HepG2 (cell line): ENCODE results near the gene CELF4. TPM values are rescaled to one million over a fixed set of nuclear protein-coding genes. Genes with fewer than 3 reads are reported as not detected.

Source experiments
- ATAC-seq: fragments of 200-7000 bp; cut with Tn5 transposase; 3 replicates; pipeline ENCODE4 v1.9.1; 2020; ENCODE audit warnings: mild to moderate bottlenecking, moderate library complexity
- BruUV-seq: library from RNA; stranded (reverse); fragments of 400-500 nt; replicated peaks from 2 replicates; lab custom pipeline; 2021; lab: Mats Ljungman, UMichigan
- CTCF ChIA-PET: fragments of 300-600 bp; formaldehyde crosslinking; extraction: SDS; loops from one replicate; lab custom pipeline; 2021; ENCODE audit warnings: low total read pairs, inconsistent platforms, low intra/inter-chr PET ratio; lab: Yijun Ruan, JAX
- POLR2A ChIA-PET: fragments of 350-600 bp; sonication (Branson Sonifier 250); formaldehyde crosslinking; loops from one replicate; lab custom pipeline; 2020; ENCODE audit warnings: antibody characterized with exemption, inconsistent platforms; lab: Yijun Ruan, JAX
- DNase-seq: peaks from one replicate; pipeline ENCODE4 v3.0.0-alpha.2; 2015; ENCODE audit warnings: low spot score
- FAIRE-seq: peaks from 3 replicates; lab custom pipeline; 2011; peaks lifted over from hg19 to GRCh38; lab: Jason Lieb, UNC
- H2AFZ ChIP-seq: one replicate; pipeline ENCODE4 v1.6.1; 2011; ENCODE audit warnings: low read length, inconsistent platforms
- H3K27ac ChIP-seq: fragments of 300-600 bp; 3 replicates; pipeline ENCODE4 v1.8.0; 2011; ENCODE audit warnings: mixed run types, mild to moderate bottlenecking, mixed read lengths, low read length, inconsistent platforms; ENCODE audit not compliant: insufficient read depth; ENCODE audit errors: extremely low read length
- H3K27me3 ChIP-seq, 2 experiments: fragments of 200-600 bp in 1 of 2; 2 replicates in 1 of 2; 3 replicates in 1 of 2; pipeline versions ENCODE4 v1.6.0 to v1.8.0; 2011; ENCODE audit warnings: low read length in 2 of 2, mild to moderate bottlenecking in 2 of 2, moderate library complexity in 2 of 2, inconsistent platforms in 1 of 2; ENCODE audit not compliant: insufficient read depth in 2 of 2, control insufficient read depth in 1 of 2
- H3K36me3 ChIP-seq, 2 experiments: fragments of 200-600 bp in 1 of 2; replicated peaks in 1 of 2; 2 replicates in 1 of 2; 3 replicates in 1 of 2; pipeline versions ENCODE4 v1.5.1 to v1.8.0; 2011; ENCODE audit warnings: low read length in 2 of 2, inconsistent platforms in 1 of 2; ENCODE audit not compliant: insufficient read depth in 2 of 2, control insufficient read depth in 1 of 2
- H3K4me1 ChIP-seq: 2 replicates; pipeline ENCODE4 v1.5.1; 2012; ENCODE audit warnings: low read length, inconsistent platforms; ENCODE audit not compliant: insufficient read depth
- H3K4me2 ChIP-seq: 2 replicates; pipeline ENCODE4 v1.6.0; 2011; ENCODE audit warnings: low read depth, low read length, inconsistent platforms
- H3K4me3 ChIP-seq, 3 experiments: fragments of 200-600 bp in 1 of 3; sonication (generic), shearing (Covaris generic) in 1 of 3; replicated peaks in 1 of 3; 2 replicates each; pipeline ENCODE4 v1.5.1; 2011 to 2016; ENCODE audit warnings: low read length in 3 of 3, inconsistent platforms in 2 of 3, low read depth in 2 of 3, mild to moderate bottlenecking in 2 of 3, control low read depth in 1 of 3, mixed read lengths in 1 of 3; ENCODE audit not compliant: insufficient read depth in 1 of 3
- H3K79me2 ChIP-seq: one replicate; pipeline ENCODE4 v1.6.1; 2011; ENCODE audit warnings: low read length, inconsistent platforms; ENCODE audit not compliant: insufficient read depth
- H3K9ac ChIP-seq: 2 replicates; pipeline ENCODE4 v1.6.0; 2011; ENCODE audit warnings: mild to moderate bottlenecking, low read depth, low read length, inconsistent platforms; ENCODE audit not compliant: insufficient read depth
- H3K9me3 ChIP-seq: 2 replicates; pipeline ENCODE4 v1.5.1; 2012; ENCODE audit warnings: mild to moderate bottlenecking, low read length
- H4K20me1 ChIP-seq: 2 replicates; pipeline ENCODE4 v1.6.0; 2011; ENCODE audit warnings: inconsistent platforms, mild to moderate bottlenecking, low read length, moderate library complexity; ENCODE audit not compliant: insufficient read depth
- CBX2 ChIP-seq, 2 experiments: fragments of 200-600 bp in 1 of 2; sonication (generic); formaldehyde crosslinking in 1 of 2; IDR thresholded peaks; 2 replicates each; pipeline versions ENCODE4 v1.7.0 to v1.8.1; 2018 to 2022; ENCODE audit warnings: low read depth in 2 of 2, low read length in 1 of 2, mild to moderate bottlenecking in 1 of 2, missing genetic modification reagents in 1 of 2
- CHD4 ChIP-seq: fragments of 200-600 bp; sonication (generic); IDR thresholded peaks from 2 replicates; pipeline ENCODE4 v1.7.0; 2017; ENCODE audit warnings: mild to moderate bottlenecking, low read length, borderline replicate concordance
- EED ChIP-seq: sonication (generic); formaldehyde crosslinking; IDR thresholded peaks from 2 replicates; pipeline ENCODE4 v1.5.0; 2020; ENCODE audit warnings: mild to moderate bottlenecking, missing genetic modification reagents
- ERF ChIP-seq: IDR thresholded peaks from 2 replicates; pipeline ENCODE4 v1.6.1; 2018; ENCODE audit warnings: missing biosample characterization, missing genetic modification reagents
- HDAC1 ChIP-seq: sonication (generic); formaldehyde crosslinking; IDR thresholded peaks from 2 replicates; pipeline ENCODE4 v1.5.1; 2020; ENCODE audit warnings: mild to moderate bottlenecking, missing genetic modification reagents
- SAP130 ChIP-seq: IDR thresholded peaks from 2 replicates; pipeline ENCODE4 v1.6.1; 2016; ENCODE audit warnings: low read depth
- THYN1 ChIP-seq: sonication (generic); formaldehyde crosslinking; IDR thresholded peaks from 2 replicates; pipeline ENCODE4 v1.8.1; 2023; ENCODE audit warnings: low read depth, mild to moderate bottlenecking, moderate library complexity, missing genetic modification reagents, borderline replicate concordance
- ZBTB3 ChIP-seq: sonication (generic); formaldehyde crosslinking; IDR thresholded peaks from 2 replicates; pipeline ENCODE4 v1.4.0; 2020; ENCODE audit warnings: low read depth, mild to moderate bottlenecking, moderate library complexity, missing genetic modification reagents, borderline replicate concordance
- ZNF326 ChIP-seq: sonication (generic); formaldehyde crosslinking; IDR thresholded peaks from 2 replicates; pipeline ENCODE4 v1.4.0; 2020; ENCODE audit warnings: missing genetic modification reagents, borderline replicate concordance
- WGBS: methylation state at CpG from one replicate; pipeline ENCODE4 v1.1.6; 2017; ENCODE audit warnings: low lambda C conversion rate; 5-methylcytosine and 5-hydroxymethylcytosine counted together
- in situ Hi-C: cut with HindIII; loops from 2 replicates; pipeline ENCODE4 v1.10.0; 2017; ENCODE audit warnings: low pct_unique_long_range_greater_than_20kb; ENCODE audit not compliant: extremely low pct_ligation_motif_present
- intact Hi-C: fragments of 100-400 bp; cut with micrococcal nuclease; formaldehyde crosslinking; loops from one replicate; pipeline ENCODE4 v1.10.0; 2022; ENCODE audit not compliant: unreplicated experiment
- polyA plus RNA-seq, 8 experiments: library from polyadenylated mRNA; depleted of rRNA in 3 of 8; stranded (reverse) in 7 of 8; unstranded in 1 of 8; fragments of >200 nt; fragmentation: Illumina TruSeq in 4 of 8; extraction: Trizol in 4 of 8; gene quantifications; 2 replicates each; pipeline versions ENCODE4 v1.2.1 to v1.2.3, GENCODE V29; 2011 to 2016; ENCODE audit warnings: low read depth in 4 of 8, missing spikeins in 1 of 8, mixed read lengths in 1 of 8; ENCODE audit not compliant: insufficient read depth in 1 of 8
- total RNA-seq, 5 experiments: library from RNA; depleted of rRNA; stranded (reverse); fragments of >200 nt; fragmentation: Illumina TruSeq; extraction: Trizol; gene quantifications; 2 replicates each; pipeline ENCODE4 v1.2.3, GENCODE V29; 2016; ENCODE audit warnings: low read depth in 1 of 5
- TF ChIP-seq, protein P1 (sequence below): sonication (generic); formaldehyde crosslinking; IDR thresholded peaks from 2 replicates; pipeline ENCODE4 v1.9.0; 2022; ENCODE audit warnings: missing genetic modification reagents, mild to moderate bottlenecking, borderline replicate concordance

The CELF4 gene
- total and polyA plus RNA-seq, 2 of the 13 experiments (the other 11 are each of a cell fraction or from before 2014, with no cell fraction given) = not detected

DNA sequence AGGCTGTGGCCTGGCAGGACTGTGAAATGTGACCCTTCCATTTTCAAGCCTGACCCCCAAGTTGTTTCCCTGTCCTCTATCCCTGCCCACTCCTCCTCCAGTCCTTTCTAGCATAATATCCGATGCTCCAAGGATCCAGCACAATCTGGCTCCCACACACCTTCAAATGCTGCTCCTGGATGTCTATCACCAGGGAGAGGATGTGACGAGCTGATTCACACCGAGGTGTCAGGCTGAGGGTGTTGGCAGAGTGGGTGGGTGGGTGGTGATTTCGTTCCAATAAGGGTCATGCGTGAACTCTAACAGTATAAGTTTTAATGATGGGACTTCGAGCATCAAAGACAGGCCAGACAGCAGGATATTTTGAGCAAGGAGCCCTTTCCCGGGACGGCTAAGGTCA is 107.8 kb downstream of the CELF4 start:
- no peak for TF ChIP-seq THYN1 (CRISPR knock-in tag)
- TF ChIP-seq ZBTB3 (CRISPR knock-in tag) = no peak
- no peak for TF ChIP-seq CBX2 (IDR thresholded peaks at IDR 0.05; ENCODE audit: low read depth, low read length)
- no peak for TF ChIP-seq CBX2 (CRISPR knock-in tag; IDR thresholded peaks at IDR 0.05; ENCODE audit: low read depth)
- no peak for TF ChIP-seq ZNF326 (CRISPR knock-in tag)
- TF ChIP-seq, protein P1, sequence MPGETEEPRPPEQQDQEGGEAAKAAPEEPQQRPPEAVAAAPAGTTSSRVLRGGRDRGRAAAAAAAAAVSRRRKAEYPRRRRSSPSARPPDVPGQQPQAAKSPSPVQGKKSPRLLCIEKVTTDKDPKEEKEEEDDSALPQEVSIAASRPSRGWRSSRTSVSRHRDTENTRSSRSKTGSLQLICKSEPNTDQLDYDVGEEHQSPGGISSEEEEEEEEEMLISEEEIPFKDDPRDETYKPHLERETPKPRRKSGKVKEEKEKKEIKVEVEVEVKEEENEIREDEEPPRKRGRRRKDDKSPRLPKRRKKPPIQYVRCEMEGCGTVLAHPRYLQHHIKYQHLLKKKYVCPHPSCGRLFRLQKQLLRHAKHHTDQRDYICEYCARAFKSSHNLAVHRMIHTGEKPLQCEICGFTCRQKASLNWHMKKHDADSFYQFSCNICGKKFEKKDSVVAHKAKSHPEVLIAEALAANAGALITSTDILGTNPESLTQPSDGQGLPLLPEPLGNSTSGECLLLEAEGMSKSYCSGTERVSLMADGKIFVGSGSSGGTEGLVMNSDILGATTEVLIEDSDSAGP (CRISPR knock-in tag) = no peak
- TF ChIP-seq CHD4 = no peak
- no peak for TF ChIP-seq ERF (CRISPR knock-in tag)
- TF ChIP-seq SAP130 (CRISPR knock-in tag) = no peak
- no peak for TF ChIP-seq EED (CRISPR knock-in tag)
- no peak for TF ChIP-seq HDAC1 (CRISPR knock-in tag)
- H3K9ac ChIP-seq = no peak overlapping the region
- H2AFZ ChIP-seq = no peak overlapping the region
- H3K27me3 ChIP-seq = peaks cover 5 to 16% of the 10 kb centered on the region in 2 experiments; a peak in 3 of 5 replicates
- H3K4me2 ChIP-seq = no peak overlapping the region
- H3K27ac ChIP-seq = no peak overlapping the region
- H3K4me1 ChIP-seq = no peaks in the 10 kb centered on the region
- H4K20me1 ChIP-seq = no peaks in the 10 kb centered on the region
- ATAC-seq = no peak
- H3K36me3 ChIP-seq = no peaks in the 10 kb centered on the region
- DNase-seq = no peak
- ChIA-PET CTCF (no interaction called here), POLR2A (no interaction called here)
- intact Hi-C loops = no loop called here
- no peak overlapping the region for H3K4me3 ChIP-seq
- BruUV-seq = no TSS peak
- WGBS = 14% methylated on average over 8 of the region's 8 CpGs
- in situ Hi-C loops = no loop called here
- no peaks in the 10 kb centered on the region for H3K9me3 ChIP-seq
- FAIRE-seq = no peak
- no peaks in the 10 kb centered on the region for H3K79me2 ChIP-seq
